SK-N-SH treated with all-trans-retinoic acid at 6 μM for 48 hours (cell line): ENCODE measurements around the gene SRGAP1.
"Not testable (repeated sequence)": the region's sequence is repeated elsewhere in the genome, so short reads cannot be mapped to it uniquely, and the experiment has no call there.

Experiments
- ATAC-seq: fragments of 200-7000 bp; cut with Tn5 transposase; 3 replicates; pipeline ENCODE4 v1.9.1; 2020; ENCODE audit warnings: mild to moderate bottlenecking, moderate library complexity
- ARNTL ChIP-seq: fragments of 450-650 bp; formaldehyde crosslinking; IDR thresholded peaks from 2 replicates; pipeline ENCODE4 v1.5.0; 2020; ENCODE audit warnings: low read depth, mild to moderate bottlenecking, moderate library complexity, borderline replicate concordance
- BACH2 ChIP-seq: fragments of 250-450 bp; sonication (Bioruptor Pico); IDR thresholded peaks from 2 replicates; pipeline ENCODE4 v1.9.0; 2021; ENCODE audit warnings: mild to moderate bottlenecking, borderline replicate concordance
- ESRRG ChIP-seq: fragments of 250-450 bp; sonication (Bioruptor Pico); IDR thresholded peaks from 2 replicates; pipeline ENCODE4 v1.6.1; 2021; ENCODE audit warnings: mild to moderate bottlenecking
- GLIS3 ChIP-seq: fragments of 250-450 bp; sonication (Bioruptor Pico); IDR thresholded peaks from 2 replicates; pipeline ENCODE4 v1.5.0; 2020; ENCODE audit warnings: mild to moderate bottlenecking, moderate library complexity
- ISL1 ChIP-seq: fragments of 250-450 bp; sonication (Bioruptor Pico); IDR thresholded peaks from 2 replicates; pipeline ENCODE4 v2.1.2; 2022; ENCODE audit warnings: mild to moderate bottlenecking, moderate library complexity
- OSR1 ChIP-seq: fragments of 250-450 bp; sonication (Bioruptor Pico); IDR thresholded peaks from 2 replicates; pipeline ENCODE4 v1.8.0; 2022; ENCODE audit warnings: moderate library complexity, mild to moderate bottlenecking, inconsistent platforms
- PPARA ChIP-seq: fragments of 250-450 bp; sonication (Bioruptor Pico); IDR thresholded peaks from 2 replicates; pipeline ENCODE4 v1.5.0; 2020; ENCODE audit warnings: mild to moderate bottlenecking, borderline replicate concordance
- RARB ChIP-seq: fragments of 250-450 bp; sonication (Bioruptor Pico); IDR thresholded peaks from 2 replicates; pipeline ENCODE4 v1.8.0; 2021; ENCODE audit warnings: mild to moderate bottlenecking, moderate library complexity
- SNAI2 ChIP-seq: fragments of 250-450 bp; sonication (Bioruptor Pico); IDR thresholded peaks from 2 replicates; pipeline ENCODE4 v1.5.0; 2020; ENCODE audit warnings: mild to moderate bottlenecking, moderate library complexity
- TOX ChIP-seq: fragments of 250-450 bp; sonication (Bioruptor Pico); IDR thresholded peaks from 2 replicates; pipeline ENCODE4 v1.8.0; 2021; ENCODE audit warnings: mild to moderate bottlenecking, moderate library complexity, borderline replicate concordance
- ZFP3 ChIP-seq: fragments of 250-450 bp; sonication (Bioruptor Pico); IDR thresholded peaks from 2 replicates; pipeline ENCODE4 v1.5.0; 2020; ENCODE audit warnings: mild to moderate bottlenecking, moderate library complexity
- ZNF70 ChIP-seq: fragments of 450-650 bp; formaldehyde crosslinking; IDR thresholded peaks from 2 replicates; pipeline ENCODE4 v1.5.0; 2020; ENCODE audit warnings: mild to moderate bottlenecking, moderate library complexity
- TF ChIP-seq, protein P1 (sequence below): fragments of 250-450 bp; sonication (Bioruptor Pico); IDR thresholded peaks from 2 replicates; pipeline ENCODE4 v1.8.0; 2021; ENCODE audit warnings: low read depth, mild to moderate bottlenecking, moderate library complexity, borderline replicate concordance
- TF ChIP-seq, protein P2 (sequence below): fragments of 250-450 bp; sonication (Bioruptor Pico); IDR thresholded peaks from 2 replicates; pipeline ENCODE4 v1.5.1; 2020; ENCODE audit warnings: low read depth, mild to moderate bottlenecking, moderate library complexity
- TF ChIP-seq, protein P3 (sequence below): fragments of 250-450 bp; sonication (Bioruptor Pico); IDR thresholded peaks from 2 replicates; pipeline ENCODE4 v1.5.1; 2021; ENCODE audit warnings: mild to moderate bottlenecking, moderate library complexity
- TF ChIP-seq, protein P4 (sequence below): fragments of 250-450 bp; sonication (Bioruptor Pico); IDR thresholded peaks from 2 replicates; pipeline ENCODE4 v1.5.0; 2020; ENCODE audit warnings: mild to moderate bottlenecking, moderate library complexity
- TF ChIP-seq, protein P5 (sequence below): fragments of 250-450 bp; sonication (Bioruptor Pico); IDR thresholded peaks from 2 replicates; pipeline ENCODE4 v1.8.0; 2020; ENCODE audit warnings: mild to moderate bottlenecking, moderate library complexity, borderline replicate concordance

Gene SRGAP1

DNA sequence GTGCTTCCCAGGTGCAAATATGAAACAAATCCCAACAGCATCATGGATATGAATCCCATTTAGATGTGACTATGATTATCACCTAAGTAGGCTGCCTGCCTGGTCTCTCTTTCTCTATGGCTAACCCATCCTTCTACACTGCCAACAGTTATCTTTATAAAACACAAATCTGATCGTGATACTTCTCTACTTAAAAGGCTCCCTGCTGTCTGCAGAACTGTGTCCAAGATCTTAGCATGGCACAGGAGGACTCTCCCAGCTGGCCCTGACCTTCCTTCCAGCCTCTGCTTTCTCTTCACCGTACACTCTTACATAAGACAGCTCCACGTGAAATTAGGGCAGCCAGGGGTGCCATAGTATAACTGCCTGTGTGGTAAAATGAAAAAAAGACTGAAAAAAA is 3.5 kb upstream of the SRGAP1 start:
- no peak for ATAC-seq
- TF ChIP-seq, protein P1, sequence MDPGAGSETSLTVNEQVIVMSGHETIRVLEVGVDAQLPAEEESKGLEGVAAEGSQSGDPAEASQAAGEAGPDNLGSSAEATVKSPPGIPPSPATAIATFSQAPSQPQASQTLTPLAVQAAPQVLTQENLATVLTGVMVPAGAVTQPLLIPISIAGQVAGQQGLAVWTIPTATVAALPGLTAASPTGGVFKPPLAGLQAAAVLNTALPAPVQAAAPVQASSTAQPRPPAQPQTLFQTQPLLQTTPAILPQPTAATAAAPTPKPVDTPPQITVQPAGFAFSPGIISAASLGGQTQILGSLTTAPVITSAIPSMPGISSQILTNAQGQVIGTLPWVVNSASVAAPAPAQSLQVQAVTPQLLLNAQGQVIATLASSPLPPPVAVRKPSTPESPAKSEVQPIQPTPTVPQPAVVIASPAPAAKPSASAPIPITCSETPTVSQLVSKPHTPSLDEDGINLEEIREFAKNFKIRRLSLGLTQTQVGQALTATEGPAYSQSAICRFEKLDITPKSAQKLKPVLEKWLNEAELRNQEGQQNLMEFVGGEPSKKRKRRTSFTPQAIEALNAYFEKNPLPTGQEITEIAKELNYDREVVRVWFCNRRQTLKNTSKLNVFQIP (CRISPR knock-in tag), result no peak
- TF ChIP-seq, protein P2, sequence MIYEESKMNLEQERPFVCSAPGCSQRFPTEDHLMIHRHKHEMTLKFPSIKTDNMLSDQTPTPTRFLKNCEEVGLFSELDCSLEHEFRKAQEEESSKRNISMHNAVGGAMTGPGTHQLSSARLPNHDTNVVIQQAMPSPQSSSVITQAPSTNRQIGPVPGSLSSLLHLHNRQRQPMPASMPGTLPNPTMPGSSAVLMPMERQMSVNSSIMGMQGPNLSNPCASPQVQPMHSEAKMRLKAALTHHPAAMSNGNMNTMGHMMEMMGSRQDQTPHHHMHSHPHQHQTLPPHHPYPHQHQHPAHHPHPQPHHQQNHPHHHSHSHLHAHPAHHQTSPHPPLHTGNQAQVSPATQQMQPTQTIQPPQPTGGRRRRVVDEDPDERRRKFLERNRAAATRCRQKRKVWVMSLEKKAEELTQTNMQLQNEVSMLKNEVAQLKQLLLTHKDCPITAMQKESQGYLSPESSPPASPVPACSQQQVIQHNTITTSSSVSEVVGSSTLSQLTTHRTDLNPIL (CRISPR knock-in tag), result no peak
- TF ChIP-seq OSR1 (CRISPR knock-in tag) (no peak), BACH2 (CRISPR knock-in tag) (no peak), ISL1 (CRISPR knock-in tag) (no peak), ARNTL (CRISPR knock-in tag) (no peak), RARB (CRISPR knock-in tag) (no peak), ZFP3 (CRISPR knock-in tag) (no peak)
- TF ChIP-seq, protein P3, sequence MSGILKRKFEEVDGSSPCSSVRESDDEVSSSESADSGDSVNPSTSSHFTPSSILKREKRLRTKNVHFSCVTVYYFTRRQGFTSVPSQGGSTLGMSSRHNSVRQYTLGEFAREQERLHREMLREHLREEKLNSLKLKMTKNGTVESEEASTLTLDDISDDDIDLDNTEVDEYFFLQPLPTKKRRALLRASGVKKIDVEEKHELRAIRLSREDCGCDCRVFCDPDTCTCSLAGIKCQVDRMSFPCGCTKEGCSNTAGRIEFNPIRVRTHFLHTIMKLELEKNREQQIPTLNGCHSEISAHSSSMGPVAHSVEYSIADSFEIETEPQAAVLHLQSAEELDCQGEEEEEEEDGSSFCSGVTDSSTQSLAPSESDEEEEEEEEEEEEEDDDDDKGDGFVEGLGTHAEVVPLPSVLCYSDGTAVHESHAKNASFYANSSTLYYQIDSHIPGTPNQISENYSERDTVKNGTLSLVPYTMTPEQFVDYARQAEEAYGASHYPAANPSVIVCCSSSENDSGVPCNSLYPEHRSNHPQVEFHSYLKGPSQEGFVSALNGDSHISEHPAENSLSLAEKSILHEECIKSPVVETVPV (CRISPR knock-in tag), result no peak

DNA sequence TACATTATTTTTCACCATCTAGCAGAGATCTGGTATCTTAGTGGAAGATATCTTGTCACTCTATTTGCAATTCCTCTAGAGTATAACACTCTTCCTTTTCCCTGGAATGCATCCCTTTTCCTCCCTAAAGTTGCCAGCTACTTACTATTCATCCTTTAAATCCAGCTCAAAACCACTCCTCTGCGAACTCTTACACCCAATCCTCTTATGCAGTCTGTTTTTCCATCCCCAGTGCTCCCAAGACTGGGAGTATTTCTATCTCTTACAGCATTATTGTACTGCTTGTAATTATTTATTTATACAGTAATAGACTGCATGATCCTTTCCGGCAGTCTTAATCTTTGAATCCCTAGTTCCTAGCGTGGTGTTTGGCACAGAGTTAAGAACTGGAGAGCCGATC is 2.9 kb upstream of the SRGAP1 start:
- ATAC-seq, result no peak
- TF ChIP-seq TOX (no peak), PPARA (CRISPR knock-in tag) (no peak), ESRRG (CRISPR knock-in tag) (no peak), ZNF70 (CRISPR knock-in tag) (no peak), ARNTL (CRISPR knock-in tag) (no peak), OSR1 (CRISPR knock-in tag) (no peak), ISL1 (CRISPR knock-in tag) (no peak), SNAI2 (CRISPR knock-in tag) (no peak), GLIS3 (CRISPR knock-in tag) (no peak)
- TF ChIP-seq, protein P1 (CRISPR knock-in tag), result no peak
- TF ChIP-seq, protein P2 (CRISPR knock-in tag), result no peak
- TF ChIP-seq, protein P3 (CRISPR knock-in tag), result no peak
- TF ChIP-seq, protein P4, sequence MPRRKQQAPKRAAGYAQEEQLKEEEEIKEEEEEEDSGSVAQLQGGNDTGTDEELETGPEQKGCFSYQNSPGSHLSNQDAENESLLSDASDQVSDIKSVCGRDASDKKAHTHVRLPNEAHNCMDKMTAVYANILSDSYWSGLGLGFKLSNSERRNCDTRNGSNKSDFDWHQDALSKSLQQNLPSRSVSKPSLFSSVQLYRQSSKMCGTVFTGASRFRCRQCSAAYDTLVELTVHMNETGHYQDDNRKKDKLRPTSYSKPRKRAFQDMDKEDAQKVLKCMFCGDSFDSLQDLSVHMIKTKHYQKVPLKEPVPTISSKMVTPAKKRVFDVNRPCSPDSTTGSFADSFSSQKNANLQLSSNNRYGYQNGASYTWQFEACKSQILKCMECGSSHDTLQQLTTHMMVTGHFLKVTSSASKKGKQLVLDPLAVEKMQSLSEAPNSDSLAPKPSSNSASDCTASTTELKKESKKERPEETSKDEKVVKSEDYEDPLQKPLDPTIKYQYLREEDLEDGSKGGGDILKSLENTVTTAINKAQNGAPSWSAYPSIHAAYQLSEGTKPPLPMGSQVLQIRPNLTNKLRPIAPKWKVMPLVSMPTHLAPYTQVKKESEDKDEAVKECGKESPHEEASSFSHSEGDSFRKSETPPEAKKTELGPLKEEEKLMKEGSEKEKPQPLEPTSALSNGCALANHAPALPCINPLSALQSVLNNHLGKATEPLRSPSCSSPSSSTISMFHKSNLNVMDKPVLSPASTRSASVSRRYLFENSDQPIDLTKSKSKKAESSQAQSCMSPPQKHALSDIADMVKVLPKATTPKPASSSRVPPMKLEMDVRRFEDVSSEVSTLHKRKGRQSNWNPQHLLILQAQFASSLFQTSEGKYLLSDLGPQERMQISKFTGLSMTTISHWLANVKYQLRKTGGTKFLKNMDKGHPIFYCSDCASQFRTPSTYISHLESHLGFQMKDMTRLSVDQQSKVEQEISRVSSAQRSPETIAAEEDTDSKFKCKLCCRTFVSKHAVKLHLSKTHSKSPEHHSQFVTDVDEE (CRISPR knock-in tag), result no peak
- TF ChIP-seq, protein P5, sequence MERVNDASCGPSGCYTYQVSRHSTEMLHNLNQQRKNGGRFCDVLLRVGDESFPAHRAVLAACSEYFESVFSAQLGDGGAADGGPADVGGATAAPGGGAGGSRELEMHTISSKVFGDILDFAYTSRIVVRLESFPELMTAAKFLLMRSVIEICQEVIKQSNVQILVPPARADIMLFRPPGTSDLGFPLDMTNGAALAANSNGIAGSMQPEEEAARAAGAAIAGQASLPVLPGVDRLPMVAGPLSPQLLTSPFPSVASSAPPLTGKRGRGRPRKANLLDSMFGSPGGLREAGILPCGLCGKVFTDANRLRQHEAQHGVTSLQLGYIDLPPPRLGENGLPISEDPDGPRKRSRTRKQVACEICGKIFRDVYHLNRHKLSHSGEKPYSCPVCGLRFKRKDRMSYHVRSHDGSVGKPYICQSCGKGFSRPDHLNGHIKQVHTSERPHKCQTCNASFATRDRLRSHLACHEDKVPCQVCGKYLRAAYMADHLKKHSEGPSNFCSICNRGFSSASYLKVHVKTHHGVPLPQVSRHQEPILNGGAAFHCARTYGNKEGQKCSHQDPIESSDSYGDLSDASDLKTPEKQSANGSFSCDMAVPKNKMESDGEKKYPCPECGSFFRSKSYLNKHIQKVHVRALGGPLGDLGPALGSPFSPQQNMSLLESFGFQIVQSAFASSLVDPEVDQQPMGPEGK (CRISPR knock-in tag), result no peak

DNA sequence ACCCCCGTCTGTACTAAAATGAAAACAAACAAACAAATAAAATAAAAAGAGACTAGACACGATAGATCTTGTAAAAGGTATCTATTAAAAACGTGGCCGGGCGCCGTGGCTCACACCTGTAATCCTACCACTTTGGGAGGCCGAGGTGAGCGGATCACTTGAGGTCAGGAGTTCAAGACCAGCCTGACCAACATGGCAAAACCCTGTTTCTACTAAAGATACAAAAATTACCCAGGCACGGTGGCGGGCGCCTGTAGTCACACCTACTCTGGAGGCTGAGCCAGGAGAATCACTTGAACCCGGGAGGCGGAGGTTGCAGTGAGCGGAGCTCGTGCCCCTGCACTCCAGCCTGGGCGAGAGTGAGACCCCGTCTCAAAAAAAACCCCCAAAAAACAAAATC is 1.8 kb upstream of the SRGAP1 start:
- ATAC-seq, result not testable (repeated sequence)
